Thymus (tissue), 14 donors: Measurements from ENCODE around the gene NR2E3. TPM values are rescaled to one million over a fixed set of nuclear protein-coding genes. Genes with fewer than 3 reads are reported as not detected.

Experiments
- DNase-seq, 9 donors: peaks; one replicate each; pipeline ENCODE4 v3.0.0-alpha.2; 2013; ENCODE audit warnings: low spot score in 9 of 9, low read depth in 6 of 9, missing footprints in 1 of 9
- H3K27ac ChIP-seq, 2 donors: one replicate each; pipeline ENCODE4 v1.5.1; 2013; ENCODE audit warnings: control low read depth in 1 of 2, low read depth in 1 of 2, low read length in 1 of 2, mild to moderate bottlenecking in 1 of 2, moderate library complexity in 1 of 2
- H3K27me3 ChIP-seq, 2 donors: one replicate each; pipeline ENCODE4 v1.5.1; 2013; ENCODE audit warnings: low read length in 1 of 2; ENCODE audit not compliant: control insufficient read depth in 2 of 2, insufficient read depth in 1 of 2
- H3K36me3 ChIP-seq, 2 donors: one replicate each; pipeline ENCODE4 v1.5.1; 2013; ENCODE audit warnings: low read length in 1 of 2, mild to moderate bottlenecking in 1 of 2, moderate library complexity in 1 of 2; ENCODE audit not compliant: control insufficient read depth in 2 of 2, insufficient read depth in 2 of 2
- H3K4me1 ChIP-seq, 2 donors: one replicate each; pipeline ENCODE4 v1.5.1; 2013; ENCODE audit warnings: low read length in 2 of 2; ENCODE audit not compliant: control insufficient read depth in 2 of 2, insufficient read depth in 2 of 2
- H3K4me3 ChIP-seq, 2 donors: one replicate each; pipeline ENCODE4 v1.5.1; 2013; ENCODE audit warnings: low read length in 2 of 2, control low read depth in 1 of 2, mild to moderate bottlenecking in 1 of 2
- H3K9me3 ChIP-seq, 2 donors: one replicate each; pipeline ENCODE4 v1.5.1; 2013; ENCODE audit warnings: low read length in 1 of 2, mild to moderate bottlenecking in 1 of 2; ENCODE audit not compliant: control insufficient read depth in 2 of 2, insufficient read depth in 1 of 2
- WGBS: extraction: QIAGEN DNeasy Blood & Tissue Kit; methylation state at CpG from one replicate; pipeline ENCODE4 v1.1.7; 2013; 5-methylcytosine and 5-hydroxymethylcytosine counted together
- long read RNA-seq, 10 donors: transcript quantifications; one replicate each; lab custom pipeline, GENCODE V29; 2026
- polyA plus RNA-seq: library from polyadenylated mRNA; stranded (reverse); fragments of 200-250 nt; gene quantifications from one replicate; pipeline ENCODE4 v1.2.3, GENCODE V29; 2013
- total RNA-seq: library from RNA; stranded (reverse); fragments of 120-200 nt; gene quantifications from one replicate; pipeline ENCODE4 v1.2.4, GENCODE V29; 2013
- donor health status: healthy.

The NR2E3 gene
- total RNA-seq, result 0.05 TPM
- polyA plus RNA-seq, result 0.05 TPM
- long read RNA-seq, donor 1, result 0 reads
- long read RNA-seq, donor 2, result 0 reads
- long read RNA-seq, donor 3, result 0 reads
- long read RNA-seq, donor 4, result 0 reads
- long read RNA-seq, donor 5, result 0 reads
- long read RNA-seq, donor 6, result 0 reads
- long read RNA-seq, donor 7, result 0 reads
- long read RNA-seq, donor 8, result 0 reads
- long read RNA-seq, donor 9, result 0 reads
- long read RNA-seq, donor 10, result 0 reads

DNA sequence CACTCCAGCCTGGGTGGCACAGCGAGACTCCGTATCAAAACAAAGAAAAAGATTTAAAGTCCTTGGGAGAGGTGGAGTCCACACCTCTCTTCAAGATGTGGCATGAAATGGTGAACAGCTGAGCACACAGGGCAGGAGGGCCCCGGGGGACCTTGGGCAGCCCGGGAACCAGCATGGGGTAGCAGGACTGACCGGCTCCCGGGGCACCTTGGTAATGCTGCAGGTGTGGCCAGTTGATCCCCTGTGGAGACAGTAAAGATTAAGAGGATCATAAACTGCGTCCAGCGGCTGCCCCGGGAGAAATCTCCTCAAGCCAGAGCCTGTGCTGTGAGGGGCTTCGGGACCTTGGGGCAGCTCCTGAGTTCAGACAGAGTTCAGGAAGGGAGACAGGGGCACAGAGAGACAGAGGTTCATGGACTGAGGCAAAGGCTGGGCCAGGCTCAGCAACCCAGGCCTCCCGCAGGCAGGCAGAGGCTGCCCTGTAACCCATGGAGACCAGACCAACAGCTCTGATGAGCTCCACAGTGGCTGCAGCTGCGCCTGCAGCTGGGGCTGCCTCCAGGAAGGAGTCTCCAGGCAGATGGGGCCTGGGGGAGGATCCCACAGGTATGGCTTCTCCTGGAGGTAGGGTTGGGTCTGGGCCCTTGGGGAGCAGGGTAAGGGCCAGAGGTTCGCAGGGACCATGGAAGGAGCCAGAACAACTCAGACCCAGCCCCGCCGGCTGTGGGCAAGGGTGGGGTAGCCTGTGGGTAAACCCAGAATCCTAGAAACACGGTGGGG is at the start of gene NR2E3:
NR2E3 (plus strand) TSS at position 299 of the 780 bp plus-strand sequence; CDS start at position 489, 190 bp downstream.
- DNase-seq, result no peak
- H3K27me3 ChIP-seq, result no peaks in the 10 kb centered on the region
- no peaks in the 10 kb centered on the region for H3K9me3 ChIP-seq
- no peaks in the 10 kb centered on the region for H3K36me3 ChIP-seq
- H3K27ac ChIP-seq, result no peak within 1 kb of the TSS
- no peak within 1 kb of the TSS for H3K4me3 ChIP-seq
- 93% methylated on average over 16 of the region's 16 CpGs for WGBS
- H3K4me1 ChIP-seq, result no peaks in the 10 kb centered on the region

DNA sequence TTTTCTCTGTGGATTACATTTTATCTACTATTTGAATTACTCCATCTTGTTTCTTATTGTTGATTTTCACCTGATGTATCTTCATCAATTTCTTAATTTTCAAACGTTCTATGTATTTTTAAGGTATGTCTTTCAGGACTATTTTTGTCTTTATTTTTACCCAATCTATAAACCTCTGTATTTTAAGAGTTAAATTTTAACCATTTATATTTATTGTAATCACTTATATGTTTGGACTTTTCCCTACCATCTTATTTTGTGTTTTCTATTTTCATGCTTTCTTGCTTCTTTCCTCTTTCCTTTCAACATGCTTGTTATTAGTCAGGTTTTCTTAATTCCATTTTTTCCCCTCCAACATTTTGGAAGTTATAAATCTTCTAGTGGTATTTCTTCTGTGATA is 49.5 kb upstream of the NR2E3 start:
- no peaks in the 10 kb centered on the region for H3K36me3 ChIP-seq
- no peak overlapping the region for H3K27ac ChIP-seq
- no peaks in the 10 kb centered on the region for H3K4me1 ChIP-seq
- no peak overlapping the region for H3K4me3 ChIP-seq
- H3K27me3 ChIP-seq, result peaks cover 0 to 2% of the 10 kb centered on the region in 2 donors
- WGBS, result 90% methylated on average over 1 of the region's 1 CpG
- DNase-seq, result no peak
- no peaks in the 10 kb centered on the region for H3K9me3 ChIP-seq

DNA sequence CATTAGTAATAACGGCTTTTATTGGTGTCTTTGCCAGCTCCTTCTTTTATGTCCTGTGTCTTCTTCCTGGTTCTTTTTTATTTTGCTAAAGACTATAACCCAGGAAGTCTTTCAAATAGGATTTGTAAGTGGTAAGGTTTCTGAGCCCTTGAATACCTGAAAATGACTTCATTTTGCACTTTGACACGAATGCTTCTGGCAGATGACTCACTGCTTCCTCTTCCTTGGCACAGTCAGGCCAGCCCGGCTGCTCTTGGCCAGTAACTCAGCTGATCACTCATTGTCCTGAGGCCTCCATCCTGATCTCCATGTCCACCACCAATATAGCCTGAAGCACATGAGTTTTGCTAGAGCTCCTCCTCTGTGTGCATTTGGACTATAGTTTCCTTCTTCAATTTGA is 48.7 kb upstream of the NR2E3 start:
- Histone ChIP-seq H3K36me3 (no peaks in the 10 kb centered on the region), H3K4me3 (no peak overlapping the region), H3K27ac (no peak overlapping the region), H3K4me1 (no peaks in the 10 kb centered on the region), H3K27me3 (peaks cover 0 to 2% of the 10 kb centered on the region in 2 donors), H3K9me3 (no peaks in the 10 kb centered on the region)
- 80% methylated on average over 3 of the region's 3 CpGs for WGBS
- no peak for DNase-seq

DNA sequence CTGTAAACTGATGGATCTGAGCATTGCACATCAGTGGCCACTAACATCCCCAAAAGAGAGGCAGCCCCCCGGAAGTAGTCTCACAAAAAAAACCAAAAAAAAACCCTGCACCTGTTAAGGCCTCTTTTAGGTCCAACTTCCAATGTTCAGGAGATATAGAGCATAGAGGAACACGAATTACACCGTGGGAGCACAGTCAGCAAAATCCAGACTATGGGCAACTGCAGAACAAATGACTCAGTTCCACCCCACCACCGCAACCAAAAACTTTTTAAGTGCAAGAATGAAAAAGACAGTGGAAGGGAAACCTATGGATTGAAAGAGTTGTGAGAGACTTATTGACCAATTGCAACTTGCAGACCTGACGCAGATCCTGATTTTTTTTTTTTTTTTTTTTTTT is 42.2 kb upstream of the NR2E3 start:
- no peaks in the 10 kb centered on the region for H3K36me3 ChIP-seq
- no peaks in the 10 kb centered on the region for H3K27me3 ChIP-seq
- no peak overlapping the region for H3K4me3 ChIP-seq
- H3K27ac ChIP-seq, result no peak overlapping the region
- 97% methylated on average over 5 of the region's 5 CpGs for WGBS
- DNase-seq, result no peak
- no peaks in the 10 kb centered on the region for H3K9me3 ChIP-seq
- H3K4me1 ChIP-seq, result no peaks in the 10 kb centered on the region

DNA sequence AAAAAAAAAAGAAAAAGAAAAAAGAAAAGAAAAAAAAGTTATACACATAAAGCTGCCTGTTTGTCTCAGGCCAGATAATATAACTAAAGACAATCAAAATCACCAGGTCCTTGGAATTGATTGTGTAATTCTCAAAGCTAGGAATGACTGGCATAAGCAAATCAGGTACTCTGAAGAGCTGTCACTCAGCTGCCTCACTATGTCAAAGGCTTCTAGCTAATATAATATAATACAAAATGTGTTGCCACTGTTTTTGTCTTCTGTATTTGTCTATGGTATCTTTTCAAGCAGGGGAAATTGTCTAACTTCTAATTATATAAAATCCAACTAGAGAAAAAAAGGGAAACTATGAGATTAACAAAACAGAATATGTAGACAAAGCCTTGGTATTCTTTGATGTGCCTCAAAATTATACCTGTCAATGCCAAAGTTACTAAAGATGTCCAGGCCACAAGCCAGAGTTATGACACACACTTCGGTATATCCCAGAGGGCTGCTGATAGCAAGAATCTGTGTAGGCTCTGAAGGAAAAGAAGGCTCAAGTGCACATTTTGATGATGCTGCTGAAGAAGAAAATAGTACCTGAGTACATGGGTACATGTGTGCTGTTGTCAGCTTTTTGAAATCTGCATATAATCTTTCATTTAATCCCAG is 37.0 kb upstream of the NR2E3 start:
- Histone ChIP-seq H3K4me3 (no peak overlapping the region), H3K27ac (no peak overlapping the region), H3K27me3 (no peaks in the 10 kb centered on the region), H3K36me3 (no peaks in the 10 kb centered on the region), H3K4me1 (no peaks in the 10 kb centered on the region), H3K9me3 (no peaks in the 10 kb centered on the region)
- 94% methylated on average over 1 of the region's 1 CpG for WGBS
- DNase-seq, result no peak

DNA sequence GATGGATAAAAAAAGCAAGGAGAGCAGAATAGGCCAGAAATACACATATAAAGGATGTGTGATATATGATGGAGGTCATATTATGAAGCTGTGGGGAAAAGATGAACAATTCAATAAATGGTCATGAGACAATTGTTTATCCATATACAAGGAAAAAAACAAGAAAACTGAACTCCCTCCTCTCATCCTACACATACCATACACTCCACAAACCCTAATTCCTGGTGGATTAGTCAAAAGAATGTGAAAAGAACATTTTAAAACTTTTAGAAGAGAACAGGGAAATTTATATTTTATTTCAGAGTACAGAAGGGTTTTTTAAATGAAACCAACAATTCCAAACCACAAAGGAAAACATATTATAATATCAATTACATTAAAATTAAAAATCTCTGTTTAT is 34.5 kb upstream of the NR2E3 start:
- no peak overlapping the region for H3K4me3 ChIP-seq

DNA sequence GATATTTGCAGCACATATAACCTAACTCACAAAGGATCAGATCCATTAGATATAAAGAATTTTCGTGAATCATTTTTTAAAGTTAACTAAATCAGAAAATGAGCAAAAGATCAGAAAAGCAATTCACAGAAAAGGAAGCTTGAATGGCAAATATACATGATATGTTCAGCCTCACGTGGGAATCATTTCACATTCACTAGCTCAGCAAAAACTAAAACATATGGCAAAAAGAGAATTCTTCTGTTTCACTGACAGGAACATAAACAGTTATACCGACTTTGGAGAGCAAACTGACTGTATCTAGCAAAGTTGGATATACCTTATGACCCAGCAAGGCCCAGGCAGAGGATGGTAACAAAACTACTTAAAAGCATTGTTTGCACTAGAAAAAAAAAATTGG is 34.0 kb upstream of the NR2E3 start:
- Histone ChIP-seq H3K4me3 (no peak overlapping the region), H3K27me3 (no peaks in the 10 kb centered on the region), H3K4me1 (no peaks in the 10 kb centered on the region), H3K9me3 (no peaks in the 10 kb centered on the region), H3K27ac (no peak overlapping the region), H3K36me3 (no peaks in the 10 kb centered on the region)
- DNase-seq, result no peak
- WGBS, result 89% methylated on average over 3 of the region's 3 CpGs

More for the DNA sequence above, 34.5 kb upstream of the NR2E3 start:
- DNase-seq, result no peak
- H3K27ac ChIP-seq, result no peak overlapping the region
- H3K4me1 ChIP-seq, result no peaks in the 10 kb centered on the region
- H3K36me3 ChIP-seq, result no peaks in the 10 kb centered on the region
- H3K27me3 ChIP-seq, result no peaks in the 10 kb centered on the region
- no peaks in the 10 kb centered on the region for H3K9me3 ChIP-seq

DNA sequence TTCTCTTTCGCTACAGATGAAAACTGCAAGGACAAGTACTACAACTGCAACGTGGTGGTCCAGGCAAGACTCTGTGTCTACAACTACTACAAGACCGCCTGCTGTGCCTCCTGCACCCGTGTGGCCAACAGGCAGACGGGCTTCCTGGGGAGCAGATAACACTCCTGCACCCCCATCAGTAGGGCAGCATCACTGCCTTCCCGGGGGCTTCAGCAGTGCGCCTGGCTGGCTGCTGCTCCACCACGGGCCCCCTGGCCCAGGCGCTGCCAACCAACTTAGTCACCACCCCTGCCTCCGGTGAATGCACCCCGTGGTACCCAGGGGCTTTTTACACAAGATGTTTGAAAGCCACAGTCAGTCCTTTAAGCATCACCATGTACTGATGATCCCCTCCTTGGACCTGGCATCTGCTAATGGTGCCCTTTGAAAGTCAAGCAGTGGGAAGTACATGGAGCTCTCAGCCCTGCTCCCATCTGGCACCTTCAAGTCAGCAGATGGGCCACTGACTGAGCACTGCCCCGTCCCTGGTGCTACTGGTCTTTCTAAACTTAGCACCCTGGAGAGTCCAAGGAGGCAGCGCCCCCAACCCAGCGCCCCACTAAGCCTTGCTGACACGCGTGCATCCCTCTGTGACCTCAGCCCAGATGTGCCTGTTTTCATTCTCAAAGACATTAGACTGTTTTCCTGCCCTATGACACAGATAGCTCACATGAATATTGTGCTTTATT is 33.0 kb upstream of the NR2E3 start:
- 91% methylated on average over 16 of the region's 16 CpGs for WGBS
- Histone ChIP-seq H3K9me3 (no peaks in the 10 kb centered on the region), H3K27me3 (no peaks in the 10 kb centered on the region), H3K4me3 (no peak overlapping the region), H3K36me3 (no peaks in the 10 kb centered on the region), H3K27ac (no peak overlapping the region), H3K4me1 (no peaks in the 10 kb centered on the region)
- DNase-seq, result no peak
